GM18505 (cell line): ENCODE data around the gene TMED3.
"Not testable (repeated sequence)": the region's sequence is repeated elsewhere in the genome, so short reads cannot be mapped to it uniquely, and the experiment has no call there.

Source experiments
- ATAC-seq: cut with Tn5 transposase; IDR thresholded peaks from one replicate; pipeline ENCODE4 v1.9.1; 2021; ENCODE audit not compliant: unreplicated experiment
- POLR2A ChIP-seq: IDR thresholded peaks from 4 replicates; pipeline ENCODE4 v1.6.1; 2011; ENCODE audit warnings: borderline replicate concordance; ENCODE audit not compliant: insufficient read depth, insufficient read length; ENCODE audit errors: extremely low read depth

The TMED3 gene

DNA sequence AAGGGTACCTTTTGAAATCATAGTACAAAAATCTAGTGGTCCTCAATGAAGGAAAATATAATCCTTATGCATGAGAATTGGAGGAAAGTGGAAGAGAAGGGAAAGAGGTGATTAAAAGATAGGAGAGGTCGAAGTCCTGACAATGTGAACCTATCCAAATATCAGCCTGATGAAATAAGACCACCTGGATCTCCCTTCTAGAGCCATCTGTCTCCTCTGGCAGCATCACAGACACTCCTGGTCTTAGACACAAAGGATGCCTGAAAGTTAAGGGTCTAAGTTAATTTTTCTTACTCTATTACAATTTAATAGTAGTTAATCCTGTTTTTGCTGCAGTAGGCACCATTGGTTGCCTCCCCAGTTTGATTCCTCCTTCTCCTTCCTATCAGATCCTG lies 11.1 kb upstream of the TMED3 start:
- no peak for TF ChIP-seq POLR2A
- no peak for ATAC-seq

DNA sequence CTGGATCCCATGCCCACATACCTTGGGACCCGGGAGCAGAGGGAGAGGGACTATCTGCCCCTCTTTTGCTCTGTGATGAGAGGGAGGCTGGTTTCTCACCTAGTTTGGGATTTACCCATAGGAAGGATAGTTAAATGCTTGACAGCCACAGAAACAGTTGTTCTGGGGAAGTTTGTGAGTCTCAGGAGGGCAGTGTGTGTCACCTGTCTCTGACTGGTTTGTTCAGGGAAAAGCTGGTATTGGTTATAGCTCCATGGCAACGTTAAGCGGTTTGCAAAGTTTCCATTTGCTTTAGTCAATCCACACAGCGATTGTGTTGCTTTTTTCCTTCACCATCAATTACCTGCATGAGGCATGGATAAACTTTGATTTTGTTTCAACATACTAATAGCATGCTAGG lies 3.7 kb upstream of the TMED3 start:
- no peak for ATAC-seq
- TF ChIP-seq POLR2A, result no peak

DNA sequence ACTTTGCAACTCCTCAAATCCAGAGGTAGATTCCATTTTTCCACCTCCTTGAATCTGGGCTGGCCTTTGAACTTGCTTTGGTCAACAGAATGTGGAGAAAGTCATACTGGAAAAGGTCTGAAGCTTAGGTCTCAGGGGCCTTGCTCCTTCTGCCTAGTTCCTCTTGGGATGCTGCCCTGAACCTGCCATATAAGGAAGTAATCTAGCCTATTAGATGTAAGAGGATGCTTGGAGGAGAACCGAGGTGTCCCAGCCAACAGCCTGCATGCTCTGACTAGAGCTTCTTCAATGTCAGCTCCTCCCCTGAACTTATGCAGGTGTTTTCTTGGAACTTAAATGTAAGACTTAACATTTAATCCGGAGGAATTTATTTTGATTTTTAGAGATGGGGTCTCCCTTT lies 2.0 kb upstream of the TMED3 start:
- no peak for TF ChIP-seq POLR2A
- no peak for ATAC-seq

DNA sequence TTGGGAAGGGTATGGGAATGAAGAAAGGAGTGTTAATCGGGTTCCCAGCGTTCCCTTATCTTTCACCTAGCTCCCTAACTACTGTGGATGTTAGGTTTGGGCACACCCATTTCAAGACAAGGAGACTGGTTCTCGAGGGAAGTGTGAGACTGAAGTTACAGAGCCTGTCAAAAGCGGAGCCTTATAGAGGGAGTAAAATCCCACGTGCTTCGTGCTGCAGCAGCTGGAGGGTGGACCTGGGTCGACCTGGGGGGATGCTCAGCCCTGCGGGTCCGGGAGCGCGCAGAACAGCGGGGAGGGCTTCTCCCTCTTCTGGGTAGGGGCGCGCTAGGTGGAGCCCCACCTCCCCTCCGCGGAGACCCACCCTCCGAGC lies 314 bp upstream of the TMED3 start:
- ATAC-seq, result peak; percentile 34
- TF ChIP-seq POLR2A, result no peak

DNA sequence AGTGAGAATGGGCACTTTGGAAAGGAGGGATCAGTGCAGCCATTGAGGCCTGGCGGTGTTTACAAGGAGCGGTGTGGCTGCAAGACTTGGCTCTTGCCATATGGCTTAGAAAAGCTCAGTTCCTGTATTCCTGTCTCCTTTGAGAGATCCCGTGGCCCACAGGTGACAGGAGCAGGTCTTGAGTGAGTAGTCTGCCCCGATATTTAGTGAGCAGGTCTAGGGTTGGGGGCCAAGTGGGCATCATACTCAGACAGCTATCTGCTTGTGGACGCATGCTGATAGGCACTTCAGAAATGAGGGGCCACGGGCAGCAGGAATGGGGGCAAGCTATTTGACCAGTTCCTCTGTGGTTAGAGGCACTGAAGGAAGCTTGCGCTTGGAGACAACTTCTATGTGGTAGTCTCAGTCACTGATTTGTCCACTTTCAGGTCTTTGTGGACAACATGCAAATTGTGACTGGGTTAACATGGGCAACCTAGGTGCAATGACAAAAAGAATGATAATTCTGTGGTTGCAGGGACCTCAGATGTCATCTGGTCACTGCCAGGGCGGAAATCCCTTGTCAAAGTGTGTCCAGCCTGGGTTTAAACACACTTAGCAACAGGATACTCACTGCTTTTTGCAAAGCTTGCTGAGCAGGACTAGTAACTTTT lies 1.1 kb downstream of the TMED3 start:
- ATAC-seq, result no peak
- no peak for TF ChIP-seq POLR2A

DNA sequence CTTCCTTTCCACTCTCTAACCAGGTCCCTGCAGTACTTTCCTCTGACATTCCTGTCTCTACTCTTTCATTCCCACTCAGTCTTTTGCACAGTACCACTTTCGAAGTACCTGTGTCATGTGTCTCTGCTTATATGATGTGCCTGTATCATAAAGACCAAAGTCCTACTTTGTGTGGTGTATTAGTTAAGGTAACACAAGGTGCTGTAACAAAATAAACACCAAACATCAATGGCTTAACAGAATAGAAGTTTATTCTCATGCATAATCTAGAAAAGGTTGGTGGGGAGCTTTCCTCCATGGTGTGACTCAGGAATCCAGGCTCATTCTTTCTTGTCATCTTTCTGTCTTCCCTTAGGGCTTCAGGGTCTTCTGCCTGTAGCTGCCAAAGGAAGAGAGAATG lies 3.3 kb downstream of the TMED3 start:
- ATAC-seq, result no peak
- no peak for TF ChIP-seq POLR2A

DNA sequence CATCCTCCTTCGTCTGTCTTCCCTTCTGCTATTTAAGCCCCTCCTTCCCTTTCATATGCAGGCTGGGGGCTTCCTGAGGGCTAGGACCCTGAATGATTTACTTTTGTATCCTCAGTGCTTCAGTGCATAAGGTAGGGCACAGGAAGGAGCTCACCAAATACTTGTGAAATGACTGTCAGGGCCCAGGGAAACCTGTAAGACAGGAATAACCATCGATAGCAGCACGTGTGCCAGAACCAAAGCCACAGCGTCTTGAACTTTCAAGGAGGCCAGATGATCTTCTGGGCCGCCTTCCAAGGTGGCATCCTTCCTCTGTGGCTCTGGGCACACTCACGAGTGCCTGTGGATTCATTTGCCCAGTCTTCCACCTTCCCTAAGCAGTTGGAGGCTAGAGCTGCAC lies 3.9 kb downstream of the TMED3 start:
- TF ChIP-seq POLR2A, result no peak
- no peak for ATAC-seq

DNA sequence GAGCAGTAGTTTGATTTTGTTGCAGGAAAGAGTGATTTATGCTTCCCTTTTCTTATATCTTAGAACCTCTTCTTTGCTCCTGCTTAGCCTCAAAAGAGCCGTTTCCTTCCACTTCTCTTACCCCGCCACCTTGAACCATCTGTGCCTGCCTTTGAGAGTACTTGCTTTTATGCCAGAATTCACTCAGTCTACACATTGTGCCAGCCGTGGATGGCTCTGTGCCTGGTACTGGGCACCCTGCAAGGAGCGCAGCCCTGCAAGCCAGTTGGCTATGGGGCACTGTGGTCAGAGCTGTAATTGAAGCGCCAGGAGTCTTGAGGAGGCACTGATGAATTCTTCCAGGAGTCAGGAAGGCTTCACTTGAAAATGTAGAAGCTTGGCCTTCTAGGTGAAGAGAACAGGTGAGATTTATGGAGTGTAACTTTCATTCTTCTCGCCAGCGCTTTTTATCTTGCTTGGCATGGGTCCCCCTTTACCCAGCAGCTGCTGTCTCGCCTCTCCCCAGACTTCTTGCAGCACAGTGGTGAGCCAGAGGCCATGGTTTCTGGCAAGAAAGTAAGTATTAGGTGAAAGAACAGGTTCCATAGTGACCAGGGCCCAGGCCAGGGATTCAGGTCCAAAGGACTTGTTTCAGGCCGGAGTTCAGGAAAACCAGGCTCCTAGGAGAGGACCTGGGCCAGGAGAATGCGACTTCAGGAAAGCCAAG lies 4.9 kb downstream of the TMED3 start:
- no peak for ATAC-seq
- no peak for TF ChIP-seq POLR2A

DNA sequence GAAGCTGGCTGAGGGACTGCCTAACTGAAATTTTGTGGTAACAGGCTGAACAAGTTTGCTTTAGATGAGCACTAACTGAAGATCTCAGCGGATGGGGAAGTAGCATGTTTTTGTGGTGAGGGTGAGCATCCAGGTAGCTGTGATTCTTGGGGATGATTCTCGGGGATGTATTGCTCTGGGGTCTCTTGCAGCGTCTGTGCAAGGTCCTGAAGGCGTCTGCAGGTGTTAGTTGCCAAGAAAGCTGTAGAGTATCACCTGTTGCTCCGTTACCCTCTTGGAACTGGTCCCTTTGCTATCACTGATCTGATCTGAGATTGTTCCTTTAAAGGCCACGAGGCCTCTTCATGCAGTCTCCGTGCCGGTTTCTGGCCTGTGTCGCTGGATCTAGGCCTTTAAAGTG lies 6.0 kb downstream of the TMED3 start:
- ATAC-seq, result no peak
- no peak for TF ChIP-seq POLR2A

DNA sequence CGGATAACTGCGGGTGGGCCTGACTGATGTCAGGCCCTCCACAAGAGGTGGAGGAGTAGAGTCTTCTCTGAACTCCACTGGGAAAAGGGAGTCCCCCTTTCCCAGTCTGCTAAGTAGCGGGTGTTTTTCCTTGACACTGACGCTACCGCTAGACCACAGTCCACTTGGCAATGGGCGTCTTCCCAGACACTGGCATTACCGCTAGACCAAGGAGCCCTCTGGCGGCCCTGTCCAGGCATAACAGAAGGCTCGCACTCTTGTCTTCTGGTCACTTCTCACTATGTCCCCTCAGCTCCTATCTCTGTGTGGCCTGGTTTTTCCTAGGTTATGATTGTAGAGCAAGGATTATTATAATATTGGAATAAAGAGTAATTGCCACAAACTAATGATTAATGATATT lies 9.1 kb downstream of the TMED3 start:
- ATAC-seq, result not testable (repeated sequence)

DNA sequence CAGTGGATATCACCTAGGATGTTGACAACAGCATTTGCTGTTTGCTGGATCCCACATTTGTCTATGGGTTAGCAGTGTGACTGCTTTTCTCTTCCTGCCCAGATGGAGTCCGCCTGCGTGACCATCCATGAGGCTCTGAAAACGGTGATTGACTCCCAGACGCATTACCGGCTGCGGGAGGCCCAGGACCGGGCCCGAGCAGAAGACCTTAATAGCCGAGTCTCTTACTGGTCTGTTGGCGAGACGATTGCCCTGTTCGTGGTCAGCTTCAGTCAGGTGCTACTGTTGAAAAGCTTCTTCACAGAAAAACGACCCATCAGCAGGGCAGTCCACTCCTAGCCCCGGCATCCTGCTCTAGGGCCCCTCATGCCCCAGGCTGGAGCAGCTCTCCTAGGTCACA lies 11.0 kb downstream of the TMED3 start:
- no peak for ATAC-seq
- no peak for TF ChIP-seq POLR2A

DNA sequence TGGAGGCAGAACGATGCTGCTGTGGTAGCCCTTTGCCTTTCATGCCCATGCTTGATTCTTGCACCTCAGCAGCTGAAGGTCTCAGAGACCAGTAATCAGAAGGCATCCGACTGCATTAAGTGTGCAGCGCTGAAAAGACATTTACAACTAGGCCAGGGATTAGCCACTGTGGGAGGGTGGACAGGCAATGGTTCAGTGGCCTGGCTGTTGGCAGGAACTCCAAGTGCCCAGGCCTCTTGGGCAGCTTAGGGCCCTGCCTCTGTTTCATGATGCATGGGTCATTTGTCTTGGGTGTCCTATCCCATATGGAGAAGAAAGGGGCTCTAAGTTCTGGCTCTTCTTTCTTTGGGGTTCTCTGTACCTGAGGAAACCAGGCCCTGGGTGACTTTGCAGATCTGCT lies 11.4 kb downstream of the TMED3 start:
- no peak for TF ChIP-seq POLR2A
- ATAC-seq, result no peak

DNA sequence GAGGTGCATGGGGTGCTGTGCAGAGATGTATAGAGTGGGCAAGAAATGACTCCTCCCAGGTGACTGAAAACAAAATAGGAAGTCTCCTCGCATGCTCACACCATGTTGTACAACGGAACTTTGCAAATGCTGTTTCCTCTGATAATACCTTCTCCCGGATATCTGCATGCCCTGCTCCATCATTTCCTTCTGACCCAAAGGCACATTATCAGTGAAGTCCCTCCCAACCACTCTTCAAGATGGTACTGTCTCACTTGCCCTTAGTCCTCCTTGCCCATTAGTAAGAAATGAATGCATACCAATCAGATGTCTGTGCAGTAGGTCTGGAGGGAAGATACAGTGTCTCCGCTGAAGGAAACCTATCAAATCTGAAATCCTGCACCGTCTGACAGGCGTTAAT lies 12.0 kb downstream of the TMED3 start:
- no peak for TF ChIP-seq POLR2A

DNA sequence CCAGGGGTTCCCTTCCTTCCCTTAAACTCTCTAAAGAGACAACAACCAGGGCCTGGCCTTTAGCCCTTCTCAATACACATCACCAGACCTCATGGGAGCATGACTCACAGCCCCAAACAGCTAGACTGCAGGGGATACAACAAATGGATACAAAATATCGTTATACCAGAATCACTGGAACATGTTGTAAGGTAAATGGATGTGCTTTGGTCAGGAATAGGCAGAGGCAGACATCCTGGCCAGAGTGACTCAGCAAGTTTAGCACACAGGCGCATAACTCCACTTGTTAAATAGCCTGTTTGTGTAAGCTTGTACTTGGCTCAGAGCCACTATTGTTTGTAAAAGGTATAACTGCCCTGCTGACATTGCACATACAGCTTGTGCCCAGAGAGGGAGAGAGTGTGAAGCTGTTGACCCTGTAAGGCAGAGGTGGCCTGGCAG lies 18.3 kb downstream of the TMED3 start:
- TF ChIP-seq POLR2A, result no peak
- no peak for ATAC-seq

More for the DNA sequence above, 12.0 kb downstream of the TMED3 start:
- ATAC-seq, result no peak
